Measurements from ENCODE around the gene FOXP1. TPM values are rescaled to one million over a fixed set of nuclear protein-coding genes. Genes with fewer than 3 reads are reported as not detected.

Gene FOXP1
- total and polyA plus RNA-seq, 2 donors (not counting 1 experiment from before 2014, with no cell fraction given) = 91.1 to 508 TPM

DNA sequence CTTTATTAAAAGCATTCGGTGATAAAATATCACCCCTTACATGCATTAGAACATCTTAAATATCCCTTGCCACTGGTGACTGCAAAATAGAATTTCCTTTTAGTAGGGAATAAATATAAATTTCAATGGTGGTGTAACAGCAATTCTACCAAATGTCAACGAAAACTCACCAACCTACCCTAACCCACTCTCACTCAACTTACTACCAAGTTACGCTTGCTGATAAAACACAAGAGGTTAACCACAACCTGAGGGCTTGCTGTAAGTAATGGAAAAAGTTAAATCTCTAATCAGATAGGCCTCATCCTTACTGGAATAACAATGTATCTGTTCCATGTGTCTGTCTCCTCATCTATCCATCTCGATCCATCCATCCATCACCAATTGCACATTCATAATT is 274.7 kb downstream of the FOXP1 start:
- H3K4me3 ChIP-seq (ENCODE audit: control extremely low read depth in 1 of 5, extremely low read depth in 1 of 5, insufficient read depth in 1 of 5, low read depth in 2 of 5, low read length in 4 of 5) = no peak overlapping the region
- no peak for DNase-seq

More for the DNA sequence above, 274.7 kb downstream of the FOXP1 start:
- Mint-ChIP-seq H3K4me3 (no peak overlapping the region), H3K9me3 (ENCODE audit: insufficient read depth) (no peaks in the 10 kb centered on the region), H3K27me3 (no peaks in the 10 kb centered on the region), H3K4me1 (peaks cover 55% of the 10 kb centered on the region), H3K27ac (no peak overlapping the region)
- ATAC-seq (ENCODE audit: low read depth) = no peak
- H2AFZ ChIP-seq (ENCODE audit: insufficient read depth, low read depth, low read length, poor library complexity, severe bottlenecking) = no peak overlapping the region
- H3K4me1 ChIP-seq (ENCODE audit: control insufficient read depth in 2 of 2, insufficient read depth in 2 of 2, low read length in 2 of 2) = peaks cover 29 to 32% of the 10 kb centered on the region in 2 donors
- H3K9me3 ChIP-seq (ENCODE audit: control extremely low read depth in 1 of 3, control insufficient read depth in 2 of 3, insufficient read depth in 1 of 3, low read length in 2 of 3) = no peaks in the 10 kb centered on the region
- TF ChIP-seq EZH2 (IDR thresholded peaks at IDR 0.05; ENCODE audit: borderline replicate concordance, insufficient read depth, low read depth, low read length, poor library complexity, severe bottlenecking) = no peak
- TF ChIP-seq, protein P1, sequence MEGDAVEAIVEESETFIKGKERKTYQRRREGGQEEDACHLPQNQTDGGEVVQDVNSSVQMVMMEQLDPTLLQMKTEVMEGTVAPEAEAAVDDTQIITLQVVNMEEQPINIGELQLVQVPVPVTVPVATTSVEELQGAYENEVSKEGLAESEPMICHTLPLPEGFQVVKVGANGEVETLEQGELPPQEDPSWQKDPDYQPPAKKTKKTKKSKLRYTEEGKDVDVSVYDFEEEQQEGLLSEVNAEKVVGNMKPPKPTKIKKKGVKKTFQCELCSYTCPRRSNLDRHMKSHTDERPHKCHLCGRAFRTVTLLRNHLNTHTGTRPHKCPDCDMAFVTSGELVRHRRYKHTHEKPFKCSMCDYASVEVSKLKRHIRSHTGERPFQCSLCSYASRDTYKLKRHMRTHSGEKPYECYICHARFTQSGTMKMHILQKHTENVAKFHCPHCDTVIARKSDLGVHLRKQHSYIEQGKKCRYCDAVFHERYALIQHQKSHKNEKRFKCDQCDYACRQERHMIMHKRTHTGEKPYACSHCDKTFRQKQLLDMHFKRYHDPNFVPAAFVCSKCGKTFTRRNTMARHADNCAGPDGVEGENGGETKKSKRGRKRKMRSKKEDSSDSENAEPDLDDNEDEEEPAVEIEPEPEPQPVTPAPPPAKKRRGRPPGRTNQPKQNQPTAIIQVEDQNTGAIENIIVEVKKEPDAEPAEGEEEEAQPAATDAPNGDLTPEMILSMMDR (IDR thresholded peaks at IDR 0.05) = no peak
- peaks cover 93% of the 10 kb centered on the region for H3K79me2 ChIP-seq (ENCODE audit: control insufficient read depth, insufficient read depth, low read length)
- no peak overlapping the region for H3K4me2 ChIP-seq (replicated peaks; ENCODE audit: low read depth, low read length, poor library complexity, severe bottlenecking)
- H4K20me1 ChIP-seq (ENCODE audit: control insufficient read depth, insufficient read depth, low read length, poor library complexity, severe bottlenecking) = no peaks in the 10 kb centered on the region
- H3K9ac ChIP-seq (ENCODE audit: low read length) = no peak overlapping the region
- ChIA-PET POLR2A (interaction anchor here (0.6 to 0.7 kb wide), 3 partner anchors 110 to 249 kb away, joined by 3 read pairs; no protein-coding TSS in a partner anchor), CTCF (interaction anchor here (1.0 kb wide), 1 partner anchor 108 kb away, joined by 3 read pairs; no protein-coding TSS in a partner anchor)
- peaks cover 0 to 2% of the 10 kb centered on the region in 2 experiments for H3K36me3 ChIP-seq (replicated peaks in 1 of 2; ENCODE audit: control extremely low read depth in 1 of 2, control insufficient read depth in 1 of 2, extremely low read depth in 1 of 2, insufficient read depth in 2 of 2, low read length in 1 of 2)
- H3K27me3 ChIP-seq (replicated peaks in 1 of 4; ENCODE audit: control extremely low read depth in 1 of 4, control insufficient read depth in 3 of 4, insufficient read depth in 4 of 4, low read length in 3 of 4) = no peaks in the 10 kb centered on the region
- no peak overlapping the region for H3K27ac ChIP-seq (ENCODE audit: low read length in 2 of 2)
- 100% methylated on average over 1 of the region's 4 CpGs for WGBS (ENCODE audit: insufficient coverage)
- intact Hi-C loops (cut with micrococcal nuclease) = loop anchor here (5.0 to 10.0 kb wide), 4 partner anchors 48 to 754 kb away; no protein-coding TSS in a partner anchor

Data from B cell (primary cell).